Mammary epithelial cell (primary cell): ENCODE measurements around the gene NDUFV2.

Experiments used
- EZH2 ChIP-seq: IDR thresholded peaks from 2 replicates; pipeline ENCODE4 v1.6.1; 2012; ENCODE audit warnings: low read length, inconsistent platforms, borderline replicate concordance
- TF ChIP-seq, protein P1 (sequence below), 2 donors: IDR thresholded peaks in 1 of 2; conservative IDR thresholded peaks in 1 of 2; 2 replicates each; pipeline ENCODE4 v1.5.1; 2011 to 2012; ENCODE audit warnings: inconsistent platforms in 2 of 2, low read length in 2 of 2, mild to moderate bottlenecking in 2 of 2, control low read depth in 1 of 2, low read depth in 1 of 2; ENCODE audit not compliant: insufficient read depth in 1 of 2; ENCODE audit errors: extremely low read depth in 1 of 2

DNA sequence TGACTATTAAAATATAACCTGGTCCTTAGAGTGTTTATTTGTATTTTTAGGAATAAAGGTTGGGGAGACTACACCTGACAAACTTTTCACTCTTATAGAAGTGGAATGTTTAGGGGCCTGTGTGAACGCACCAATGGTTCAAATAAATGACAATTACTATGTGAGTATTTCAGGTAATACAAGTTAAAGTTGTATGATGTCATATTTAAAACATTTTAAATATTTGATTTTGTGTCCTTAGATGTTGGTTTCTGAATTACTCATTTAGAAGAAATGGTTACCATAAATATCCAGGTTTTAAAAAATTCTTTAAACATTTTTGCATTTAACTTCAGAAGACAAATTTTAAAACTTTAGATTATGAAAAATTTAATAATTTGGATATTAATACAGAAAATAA is 22.3 kb downstream of the NDUFV2 start:
- no peak for TF ChIP-seq EZH2
- TF ChIP-seq, protein P1, sequence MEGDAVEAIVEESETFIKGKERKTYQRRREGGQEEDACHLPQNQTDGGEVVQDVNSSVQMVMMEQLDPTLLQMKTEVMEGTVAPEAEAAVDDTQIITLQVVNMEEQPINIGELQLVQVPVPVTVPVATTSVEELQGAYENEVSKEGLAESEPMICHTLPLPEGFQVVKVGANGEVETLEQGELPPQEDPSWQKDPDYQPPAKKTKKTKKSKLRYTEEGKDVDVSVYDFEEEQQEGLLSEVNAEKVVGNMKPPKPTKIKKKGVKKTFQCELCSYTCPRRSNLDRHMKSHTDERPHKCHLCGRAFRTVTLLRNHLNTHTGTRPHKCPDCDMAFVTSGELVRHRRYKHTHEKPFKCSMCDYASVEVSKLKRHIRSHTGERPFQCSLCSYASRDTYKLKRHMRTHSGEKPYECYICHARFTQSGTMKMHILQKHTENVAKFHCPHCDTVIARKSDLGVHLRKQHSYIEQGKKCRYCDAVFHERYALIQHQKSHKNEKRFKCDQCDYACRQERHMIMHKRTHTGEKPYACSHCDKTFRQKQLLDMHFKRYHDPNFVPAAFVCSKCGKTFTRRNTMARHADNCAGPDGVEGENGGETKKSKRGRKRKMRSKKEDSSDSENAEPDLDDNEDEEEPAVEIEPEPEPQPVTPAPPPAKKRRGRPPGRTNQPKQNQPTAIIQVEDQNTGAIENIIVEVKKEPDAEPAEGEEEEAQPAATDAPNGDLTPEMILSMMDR (conservative IDR thresholded peaks at IDR 0.05 in 1 of 2, IDR thresholded peaks at IDR 0.05 in 1 of 2; ENCODE audit: extremely low read depth in 1 of 2, insufficient read depth in 1 of 2, low read depth in 1 of 2, low read length in 2 of 2): no peak
